Inflammatory macrophage treated with lipopolysaccharide for 4 hours (primary cell): ENCODE results near the gene SUZ12.
"Not testable (repeated sequence)": the region's sequence is repeated elsewhere in the genome, so short reads cannot be mapped to it uniquely, and the experiment has no call there.

Source experiments
- DNase-seq: peaks from one replicate; pipeline ENCODE4 v3.0.0-alpha.2; 2020

Gene SUZ12

DNA sequence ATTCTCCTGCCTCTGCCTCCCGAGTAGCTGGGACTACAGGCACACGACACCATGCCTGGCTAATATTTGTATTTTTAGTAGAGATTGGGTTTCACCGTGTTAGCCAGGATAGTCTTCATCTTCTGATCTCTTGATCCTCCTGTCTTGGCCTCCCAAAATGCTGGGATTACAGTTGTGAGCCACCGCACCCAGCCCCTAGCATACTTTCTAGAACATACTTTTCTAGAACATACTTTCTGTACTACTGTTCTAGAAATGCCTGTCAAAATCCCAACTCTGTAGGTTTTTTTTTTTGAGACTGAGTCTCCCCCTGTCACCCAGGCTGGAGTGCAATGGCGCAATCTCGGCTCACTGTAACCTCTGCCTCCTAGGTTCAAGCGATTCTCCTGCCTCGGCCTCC lies 27.3 kb downstream of the SUZ12 start:
- DNase-seq, result not testable (repeated sequence)

- no peak for DNase-seq
Measured at GRCh38 chr17:31967648-31968047, 30.8 kb downstream of the SUZ12 start.

DNA sequence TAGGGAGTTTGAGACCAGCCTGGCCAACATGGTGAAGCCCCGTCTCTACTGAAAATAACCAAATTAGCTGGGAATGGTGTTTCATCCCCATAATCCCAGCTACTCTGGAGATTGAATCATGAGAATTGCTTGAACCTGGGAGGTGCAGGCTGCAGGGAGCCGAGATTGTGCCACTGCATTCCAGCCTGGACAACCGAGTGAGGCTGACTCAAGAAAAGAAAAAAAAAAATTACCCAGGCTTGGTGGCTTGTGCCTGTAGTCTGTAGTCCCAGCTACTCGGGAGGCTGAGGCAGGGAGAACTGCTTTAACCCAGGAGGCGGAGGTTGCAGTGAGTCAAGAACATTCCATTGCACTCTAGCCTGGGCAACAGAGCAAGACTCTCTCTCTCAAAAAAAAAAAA lies 33.6 kb downstream of the SUZ12 start:
- not testable (repeated sequence) for DNase-seq

DNA sequence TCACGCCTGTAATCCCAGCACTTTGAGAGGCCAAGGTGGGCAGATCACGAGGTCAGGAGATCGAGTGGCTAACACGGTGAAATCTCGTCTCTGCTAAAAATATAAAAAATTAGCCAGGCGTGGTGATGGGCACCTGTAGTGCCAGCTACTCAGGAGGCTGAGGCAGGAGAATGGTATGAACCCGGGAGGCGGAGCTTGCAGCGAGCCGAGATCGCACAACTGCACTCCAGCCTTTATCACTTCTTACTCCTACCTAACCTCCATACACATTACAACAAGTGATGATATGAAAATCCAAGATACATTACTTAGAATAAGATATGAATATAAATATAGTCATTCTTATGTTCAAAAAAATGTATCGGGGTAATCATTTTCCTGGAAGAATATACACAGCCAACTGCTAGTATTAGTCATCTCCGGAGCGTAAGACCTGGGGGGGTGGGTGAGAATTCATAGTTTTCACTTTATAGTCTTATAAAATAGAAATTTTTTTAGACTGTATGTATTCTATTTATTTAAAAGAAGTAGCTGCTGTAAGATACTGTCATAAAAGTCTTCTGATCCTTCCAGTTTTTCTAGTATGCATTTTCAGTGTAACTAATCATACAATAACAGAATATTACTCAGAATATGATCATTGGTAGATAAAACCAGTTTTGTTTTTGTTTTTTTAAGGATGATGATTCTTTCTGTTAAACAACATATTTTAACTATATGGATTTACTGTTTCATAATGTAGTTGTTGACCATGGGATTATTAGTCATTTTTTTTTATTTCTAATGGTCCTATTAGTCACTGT lies 37.7 kb downstream of the SUZ12 start:
- DNase-seq, result peak; percentile 7

- DNase-seq, result not testable (repeated sequence)
Measured at GRCh38 chr17:31975391-31975790, 38.6 kb downstream of the SUZ12 start.

DNA sequence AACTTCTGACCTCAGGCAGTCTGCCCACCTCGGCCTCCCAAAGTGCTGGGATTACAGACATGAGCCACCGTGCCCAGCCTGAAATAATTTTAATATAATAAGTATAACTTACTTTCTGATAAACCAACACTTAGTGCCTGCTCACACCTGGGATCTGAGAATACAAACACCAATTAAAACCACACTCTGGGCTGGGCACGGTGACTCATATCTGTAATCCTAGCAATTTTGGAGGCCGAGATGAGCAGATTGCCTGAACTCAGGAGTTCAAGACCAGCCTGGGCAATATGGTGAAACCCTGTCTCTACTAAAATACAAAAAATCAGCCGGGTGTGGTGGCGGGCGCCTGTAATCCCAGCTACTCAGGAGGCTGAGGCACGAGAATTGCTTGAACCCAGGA lies 55.0 kb downstream of the SUZ12 start:
- DNase-seq, result not testable (repeated sequence)

DNA sequence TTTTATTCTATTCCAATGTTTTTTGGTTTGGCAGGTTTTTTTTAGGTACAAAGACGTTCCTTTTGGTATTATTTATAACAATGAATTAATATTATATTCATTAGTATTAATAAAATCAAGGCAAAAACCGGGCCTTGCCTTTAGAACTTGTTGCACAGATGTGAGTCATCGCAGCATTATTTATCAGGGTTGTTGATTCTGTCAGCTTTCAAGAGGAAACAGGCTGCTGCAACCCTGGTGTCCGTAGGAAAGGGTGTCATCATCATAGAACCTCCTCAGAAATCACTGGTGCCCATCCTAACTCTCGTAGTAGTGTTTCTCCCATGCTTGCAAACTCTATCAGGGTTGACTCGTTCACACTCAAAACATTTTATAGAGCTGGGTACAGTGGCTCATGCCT lies 60.2 kb downstream of the SUZ12 start:
- DNase-seq, result peak; percentile 30

DNA sequence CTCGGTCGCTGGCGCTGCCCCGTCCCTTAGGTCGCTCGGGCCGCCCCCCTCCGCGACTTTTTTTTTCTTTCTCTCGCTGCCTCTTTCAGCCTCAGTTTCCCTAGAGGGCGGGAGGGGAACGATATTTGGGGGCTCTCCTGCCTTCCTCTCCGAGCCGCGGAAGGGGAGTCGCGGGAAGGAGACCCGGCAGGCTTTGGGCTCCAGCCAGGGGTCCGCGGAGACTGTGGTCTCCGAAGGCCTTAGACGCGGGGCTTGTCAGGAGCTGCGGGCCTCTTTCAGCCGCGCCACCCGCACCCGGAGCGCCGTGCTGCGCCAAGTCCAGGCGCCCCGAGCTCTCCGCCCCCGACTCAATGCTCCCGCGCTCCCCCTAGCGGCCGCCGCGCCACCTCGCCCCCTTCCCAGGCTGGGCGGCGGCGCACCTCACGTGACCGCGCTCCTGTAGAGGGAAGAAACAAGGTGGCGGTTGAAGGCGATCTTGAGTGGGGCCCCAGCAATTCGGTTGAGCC lies 70.2 kb downstream of the SUZ12 start, which contains the start of gene LRRC37B:
TSS of gene LRRC37B (plus strand) at position 427 of the 506 bp plus-strand sequence. CDS start 14,010 bp downstream, outside the sequence.
- peak; percentile 79 for DNase-seq

- DNase-seq, result peak; percentile 12
Measured at GRCh38 chr17:32007463-32008298, 70.9 kb downstream of the SUZ12 start.

- no peak for DNase-seq
Measured at GRCh38 chr17:32009262-32009542, 72.4 kb downstream of the SUZ12 start.

- no peak for DNase-seq
Measured at GRCh38 chr17:32010114-32010513, 73.3 kb downstream of the SUZ12 start.

- no peak for DNase-seq
Measured at GRCh38 chr17:32015245-32016013, 78.6 kb downstream of the SUZ12 start.

DNA sequence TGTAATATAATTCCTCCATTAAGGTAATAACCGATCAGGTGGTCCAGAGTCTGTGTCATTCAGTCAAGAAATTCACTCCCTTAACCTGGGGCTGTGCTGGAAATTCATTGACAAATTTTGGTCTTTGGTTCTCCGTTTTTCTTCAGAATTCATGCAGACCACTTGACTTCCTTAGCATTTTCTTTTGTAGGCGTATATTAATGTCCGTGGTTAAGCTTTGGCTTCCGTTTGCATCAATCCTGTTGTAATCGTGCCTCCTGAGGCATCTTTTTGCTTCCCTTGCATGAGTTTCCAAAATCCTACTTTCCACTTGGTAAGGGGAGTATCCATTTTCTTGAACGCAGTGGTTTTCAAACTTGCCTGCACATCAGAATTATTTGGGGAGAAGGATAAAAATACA lies 79.4 kb downstream of the SUZ12 start:
- DNase-seq, result peak; percentile 57

GRCh38 chr17:32019228-32019627 lies 82.4 kb downstream of the SUZ12 start:
- DNase-seq, result no peak

DNA sequence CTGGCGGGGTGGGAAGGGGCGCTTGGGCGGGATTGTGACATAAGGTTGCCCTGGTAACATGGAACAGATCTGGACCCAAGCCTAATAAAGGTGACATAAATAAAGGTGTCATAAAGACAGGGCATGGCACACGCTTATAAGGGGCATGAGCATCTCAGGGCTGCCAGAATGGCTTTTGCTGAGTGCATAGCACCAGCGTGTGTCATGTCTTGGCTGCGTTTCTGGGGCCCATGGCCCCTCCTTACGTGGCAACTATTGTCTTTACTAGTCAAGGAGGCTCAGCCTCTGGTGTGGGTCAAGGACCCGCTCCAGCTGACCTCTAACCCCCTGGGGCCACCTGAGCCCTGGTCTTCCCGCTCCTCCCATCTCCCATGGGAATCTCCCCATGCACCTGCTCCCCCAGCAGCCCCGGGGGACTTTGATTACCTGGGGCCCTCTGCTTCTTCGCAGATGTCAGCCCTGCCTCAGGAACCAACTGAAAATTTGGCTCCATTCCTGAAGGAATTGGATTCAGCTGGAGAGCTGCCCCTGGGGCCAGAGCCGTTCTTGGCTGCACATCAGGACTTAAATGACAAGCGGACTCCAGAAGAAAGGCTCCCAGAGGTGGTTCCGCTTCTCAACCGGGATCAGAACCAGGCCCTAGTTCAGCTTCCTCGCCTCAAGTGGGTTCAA lies 84.3 kb downstream of the SUZ12 start:
- DNase-seq, result no peak

GRCh38 chr17:32021615-32021955 lies 84.8 kb downstream of the SUZ12 start:
- no peak for DNase-seq

GRCh38 chr17:32022554-32022953 lies 85.7 kb downstream of the SUZ12 start:
- not testable (repeated sequence) for DNase-seq

DNA sequence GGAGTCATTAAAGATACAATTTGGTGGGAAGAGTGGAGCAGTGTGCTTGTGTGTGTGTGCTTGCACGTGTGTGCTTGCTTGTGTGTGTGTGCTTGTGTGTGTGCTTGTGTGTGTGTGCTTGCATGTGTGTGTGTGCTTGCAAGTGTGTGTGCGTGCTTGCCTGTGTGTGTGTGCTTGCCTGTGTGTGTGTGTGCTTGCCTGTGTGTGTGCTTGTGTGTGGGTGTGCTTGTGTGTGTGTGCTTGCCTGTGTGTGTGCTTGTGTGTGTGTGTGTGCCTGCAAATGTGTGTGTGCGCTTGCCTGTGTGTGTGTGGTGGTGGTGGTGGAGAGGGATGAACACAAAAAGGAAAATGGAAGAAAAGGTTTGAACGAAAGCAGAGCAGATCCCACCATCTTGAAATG lies 90.5 kb downstream of the SUZ12 start:
- DNase-seq, result not testable (repeated sequence)

DNA sequence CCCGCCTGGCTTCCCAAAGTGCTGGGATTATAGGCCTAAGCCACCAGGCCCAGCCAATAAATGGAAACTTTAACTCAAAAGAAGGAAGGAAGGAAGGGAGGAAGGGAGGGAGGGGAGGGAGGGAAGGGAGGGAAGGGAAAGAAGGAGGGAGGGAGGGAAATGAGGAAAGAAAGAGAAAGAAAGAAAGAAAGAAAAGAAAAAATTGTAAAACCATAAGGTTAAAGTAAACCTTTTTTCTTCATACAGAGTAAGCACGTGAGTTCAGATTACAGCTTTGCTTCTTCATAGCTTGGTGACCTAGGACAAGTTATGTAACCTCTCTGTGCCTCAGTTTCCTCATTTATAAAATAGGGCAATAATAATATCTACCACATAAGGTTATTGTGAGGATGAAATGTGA lies 96.4 kb downstream of the SUZ12 start:
- no peak for DNase-seq

DNA sequence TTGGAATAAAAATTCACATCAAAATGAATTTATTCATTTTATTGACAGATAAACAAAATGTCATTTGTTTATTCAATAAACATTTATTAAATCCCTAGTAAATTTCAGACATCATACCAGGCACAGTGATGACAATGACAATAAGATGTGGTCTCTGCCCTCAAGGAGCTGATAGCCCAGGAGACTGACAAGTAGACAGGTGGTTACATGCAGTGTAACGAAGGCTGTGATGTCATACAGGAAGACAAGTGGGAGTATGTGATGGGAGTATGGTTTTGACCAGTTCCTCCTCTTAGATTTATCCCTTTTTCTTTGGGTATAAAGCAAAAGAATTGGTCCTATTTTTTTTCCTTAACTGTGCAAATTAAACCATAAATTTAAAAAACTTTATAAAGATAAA lies 97.0 kb downstream of the SUZ12 start:
- peak; percentile 22 for DNase-seq

DNA sequence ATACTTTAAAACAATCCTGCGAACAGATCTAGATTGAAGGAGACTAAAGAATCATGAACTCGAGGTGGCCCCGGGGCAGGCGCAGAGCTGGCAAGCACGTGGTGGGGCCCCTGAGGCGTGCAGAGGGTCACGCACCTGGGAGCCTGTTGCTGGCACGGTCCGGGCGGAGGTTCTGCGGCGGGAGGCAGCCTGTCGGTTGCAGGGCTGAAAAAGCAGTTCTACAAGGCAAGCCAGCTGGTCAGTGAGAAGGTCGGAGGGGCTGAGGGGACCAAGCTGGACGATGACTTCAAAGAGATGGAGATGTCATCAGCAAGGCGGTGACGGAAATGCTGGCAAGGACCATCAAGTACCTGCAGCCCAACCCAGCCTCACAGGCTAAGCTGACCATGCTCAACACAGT lies 103.4 kb downstream of the SUZ12 start:
- DNase-seq, result not testable (repeated sequence)

DNA sequence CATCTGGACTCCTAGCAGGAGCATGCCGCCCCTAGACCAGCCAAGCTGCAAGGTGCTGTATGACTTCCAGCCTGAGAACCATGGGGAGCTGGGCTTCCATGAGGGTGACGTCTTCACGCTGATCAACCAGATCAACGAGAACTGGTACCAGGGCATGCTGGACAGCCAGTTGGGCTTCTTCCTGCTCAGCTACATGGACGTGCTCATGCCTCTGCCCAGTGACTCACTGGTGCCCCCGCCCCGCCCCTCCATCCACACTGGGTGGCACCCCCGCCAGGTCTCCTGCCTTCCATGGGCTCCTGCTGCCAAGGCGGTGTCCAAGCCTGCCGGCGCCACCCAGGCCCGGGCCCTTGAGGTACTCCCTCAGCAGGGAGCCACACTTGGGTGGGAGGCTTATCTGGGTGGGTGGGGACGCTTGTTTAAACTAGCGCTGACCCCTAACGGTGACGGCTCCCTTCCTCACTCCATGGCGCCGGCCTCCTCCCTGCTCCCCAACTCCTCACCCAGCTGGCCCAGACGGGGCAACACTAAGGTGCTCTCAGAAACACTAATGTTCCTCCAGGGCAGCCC lies 104.6 kb downstream of the SUZ12 start:
- not testable (repeated sequence) for DNase-seq
